ENCODE measurements around the gene DOCK4.

DNA sequence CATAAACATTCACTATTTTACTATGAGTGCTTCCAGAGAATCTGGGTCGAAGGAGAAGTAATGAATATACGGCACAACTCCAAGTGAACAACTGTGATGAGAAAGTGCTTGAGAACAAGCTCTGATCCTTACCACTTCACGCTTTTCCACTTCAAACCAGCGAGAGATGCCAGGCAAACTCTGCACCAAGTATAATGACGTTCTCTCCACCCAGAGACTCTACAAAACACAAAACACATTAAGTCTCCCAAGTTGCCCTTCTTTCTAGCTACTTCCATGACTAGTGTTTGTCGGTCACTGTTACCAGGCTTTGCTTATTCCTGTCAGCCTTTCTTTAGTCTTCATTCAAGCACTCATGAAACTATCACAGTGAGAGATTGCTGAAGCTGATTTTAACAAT, 450.8 kb downstream of the DOCK4 start:
- no peak for TF ChIP-seq YY1 (IDR thresholded peaks at IDR 0.05; ENCODE audit: insufficient read depth, insufficient read length)
- TF ChIP-seq ZNF274 (IDR thresholded peaks at IDR 0.05; ENCODE audit: low read depth, low read length) = no peak
- TF ChIP-seq SUZ12 (IDR thresholded peaks at IDR 0.05; ENCODE audit: extremely low read depth, insufficient read depth, insufficient read length) = no peak

Measured in NT2/D1 (cell line).